Stimulated activated CD4-positive, alpha-beta T cell treated with anti-CD3 and anti-CD28 coated beads, Interleukin-2, amount 100 ng/mL, for 48 hours (primary cell): ENCODE results near the gene GNB1.

Source experiments
- DNase-seq, 2 donors: peaks; one replicate each; pipeline ENCODE4 v3.0.0-alpha.2; 2020

GNB1 gene

DNA sequence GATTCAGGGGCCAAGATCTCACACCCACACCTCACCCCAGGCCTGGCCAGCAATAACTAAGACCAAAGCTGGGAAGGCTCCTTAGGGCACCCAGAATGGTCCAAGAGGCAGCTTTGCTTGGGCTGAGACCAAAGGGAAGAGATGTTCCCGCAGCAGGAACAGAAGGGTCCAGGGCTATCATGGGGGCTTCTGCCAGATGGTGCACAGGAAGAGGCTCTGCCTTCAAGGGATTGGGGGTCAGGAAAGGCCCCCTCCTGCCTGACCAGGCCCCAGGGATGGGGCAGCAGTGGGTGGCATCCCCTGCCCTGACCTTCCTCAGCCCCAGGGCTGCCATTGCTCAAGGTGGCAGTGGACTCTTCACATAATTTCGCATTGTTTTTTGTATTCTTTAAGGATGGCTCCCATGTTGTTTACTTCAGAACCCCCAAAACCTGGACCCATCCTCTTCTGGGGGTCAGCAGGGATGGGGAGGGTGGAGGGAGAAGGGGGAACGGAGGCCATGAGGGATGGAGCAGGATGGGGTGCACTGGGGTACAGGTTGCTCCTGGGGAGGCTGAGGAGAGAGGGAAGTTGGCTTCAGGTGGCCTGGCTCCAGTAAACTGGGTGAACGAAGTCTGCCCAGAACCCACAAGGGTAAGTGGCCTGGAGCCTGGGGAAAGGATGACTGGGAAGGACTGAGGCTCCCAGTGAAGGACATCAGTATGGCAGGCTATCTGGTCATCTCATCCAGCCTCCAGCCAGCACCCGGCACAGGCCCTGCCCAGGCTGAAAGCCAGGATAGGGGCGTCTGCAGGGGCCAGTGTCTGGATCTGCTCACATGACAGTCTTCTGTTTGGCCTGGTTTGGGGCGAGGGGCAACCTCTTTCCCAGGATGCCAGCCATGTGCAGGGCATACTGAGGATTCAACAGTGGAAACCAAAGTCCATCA lies 110.0 kb downstream of the GNB1 start:
- DNase-seq, result no peak

DNA sequence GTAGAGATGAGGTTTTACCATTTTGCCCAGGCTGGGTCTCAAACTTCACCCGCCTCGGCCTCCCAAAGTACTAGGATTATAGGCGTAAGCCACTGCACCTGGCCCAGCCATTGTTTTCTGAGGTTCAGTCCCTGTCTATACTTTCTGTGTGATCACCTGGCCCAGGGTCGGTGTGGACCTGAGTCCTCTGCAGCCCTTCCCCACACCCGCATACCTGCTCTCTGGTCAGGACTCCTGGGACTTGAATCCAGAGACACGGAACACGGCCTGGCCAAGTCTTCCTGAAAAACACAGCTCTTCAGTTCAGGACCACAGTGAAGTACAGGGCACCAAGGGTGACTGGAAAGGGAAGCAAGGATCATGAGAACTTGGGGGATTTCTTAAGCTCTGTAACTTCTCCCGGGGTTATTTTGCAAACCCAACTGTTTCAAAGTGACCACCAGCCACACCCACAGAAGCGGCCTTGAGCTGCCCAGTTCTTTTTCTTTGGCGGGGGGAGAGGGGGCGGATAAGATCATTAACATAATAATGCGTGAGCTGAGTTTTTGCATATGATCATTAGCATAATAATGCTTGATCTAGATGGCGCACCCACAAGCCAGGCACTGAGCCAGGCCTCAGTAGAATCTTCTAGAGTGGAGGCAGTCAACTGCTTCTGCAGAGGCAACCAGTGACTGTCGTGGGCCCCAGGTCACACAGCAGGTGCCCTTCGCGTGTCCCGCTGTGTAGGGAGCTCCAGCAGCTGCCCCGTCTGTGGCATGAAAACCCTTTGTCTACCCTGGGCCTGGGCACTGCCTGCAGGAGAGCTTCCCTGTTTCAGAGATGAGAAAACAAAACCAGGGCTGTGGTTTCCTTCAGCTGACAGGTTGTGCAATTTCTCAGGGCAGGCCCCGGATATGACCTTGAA lies 110.9 kb downstream of the GNB1 start:
- DNase-seq, result peak; percentile 41 to 44

DNA sequence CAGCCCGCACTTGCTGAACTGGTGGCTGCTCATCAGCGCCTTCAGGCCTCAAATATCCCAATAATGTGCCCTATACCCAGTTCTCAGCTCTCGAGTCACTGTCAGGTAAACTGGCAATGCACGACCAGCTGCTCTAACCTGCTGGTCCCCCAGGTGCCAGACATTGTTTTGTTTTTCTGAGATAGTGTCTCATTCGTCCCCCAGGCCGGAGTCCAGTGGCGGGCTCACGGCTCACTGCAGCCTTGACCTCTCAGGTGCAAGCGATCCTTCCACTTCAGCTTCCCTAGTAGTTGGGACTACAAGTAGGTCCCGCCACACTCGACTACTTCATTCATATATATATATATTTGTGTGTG lies 111.6 kb downstream of the GNB1 start:
- DNase-seq, result no peak

DNA sequence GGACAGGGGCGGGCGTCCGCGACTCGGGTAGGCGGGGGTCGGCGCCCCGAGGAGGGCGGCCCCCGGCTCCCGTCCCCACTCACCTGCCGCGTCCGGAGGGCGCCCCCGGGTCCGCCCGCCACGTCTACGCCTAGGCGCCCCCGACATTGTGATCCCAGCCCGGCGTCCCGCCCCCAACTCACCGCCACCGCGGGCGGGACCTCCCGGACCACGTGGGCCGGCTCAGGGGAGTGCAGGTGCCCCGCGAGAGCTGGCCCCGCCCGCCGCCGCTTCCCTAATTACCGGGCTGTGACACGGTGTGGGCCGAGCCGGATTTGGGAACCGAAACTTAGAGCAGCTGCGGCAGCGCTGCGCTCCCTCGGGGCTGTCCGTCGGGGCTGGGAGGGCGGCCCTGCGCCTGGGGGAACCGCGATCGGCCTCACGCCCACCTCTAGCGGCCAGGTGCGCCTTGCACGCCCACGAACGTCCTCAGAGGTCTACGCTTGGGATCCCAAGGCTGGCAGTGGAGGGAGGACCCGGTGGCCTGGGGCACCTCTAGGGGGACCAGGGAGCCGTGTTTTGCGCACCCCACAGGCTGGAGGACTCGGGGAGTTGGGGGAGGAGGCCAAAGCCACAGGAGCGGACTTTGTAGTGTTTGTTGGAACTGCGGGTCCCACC lies 112.1 kb downstream of the GNB1 start:
- peak; percentile 61 to 68 for DNase-seq

DNA sequence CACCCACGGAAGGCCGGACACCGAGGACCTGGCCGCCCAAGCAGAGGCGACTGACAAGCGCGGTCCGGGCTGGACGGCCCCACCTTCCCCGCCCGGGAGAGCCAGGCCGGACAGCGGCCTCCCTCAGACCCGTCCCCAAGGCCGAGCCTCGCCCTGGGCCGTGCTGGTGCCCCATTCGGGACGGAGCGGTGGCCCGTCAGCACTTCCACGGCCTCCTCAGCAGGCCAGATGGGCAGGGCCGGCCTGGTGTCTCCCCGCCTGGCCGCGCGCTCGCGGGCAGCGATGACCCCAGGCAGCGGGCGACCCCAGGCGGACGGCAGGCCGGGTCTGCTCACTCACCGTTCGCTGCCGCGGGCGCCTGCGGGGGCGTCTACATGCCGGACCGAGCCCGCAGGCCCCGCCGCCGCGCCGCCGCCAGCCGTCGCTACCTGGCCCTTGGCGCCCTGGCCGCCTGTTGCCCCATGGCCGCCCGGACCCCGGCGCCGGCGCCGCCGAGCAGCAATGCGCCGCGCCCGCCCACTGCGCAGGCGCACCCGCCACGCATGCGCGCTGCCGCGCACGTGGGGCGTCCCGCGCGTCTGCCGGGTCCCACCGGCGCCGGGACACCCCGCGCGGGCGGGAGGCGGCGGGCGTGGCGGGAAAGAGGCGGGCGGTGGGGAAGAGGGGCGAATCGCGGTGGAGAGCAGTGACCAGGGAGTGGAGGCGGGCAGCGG lies 112.8 kb downstream of the GNB1 start, which contains the start of gene NADK:
Gene NADK, minus strand, starts transcription at position 521 of the 713 bp plus-strand sequence. CDS start 13,064 bp downstream, outside the sequence.
- DNase-seq, result peak; percentile 64 to 75

DNA sequence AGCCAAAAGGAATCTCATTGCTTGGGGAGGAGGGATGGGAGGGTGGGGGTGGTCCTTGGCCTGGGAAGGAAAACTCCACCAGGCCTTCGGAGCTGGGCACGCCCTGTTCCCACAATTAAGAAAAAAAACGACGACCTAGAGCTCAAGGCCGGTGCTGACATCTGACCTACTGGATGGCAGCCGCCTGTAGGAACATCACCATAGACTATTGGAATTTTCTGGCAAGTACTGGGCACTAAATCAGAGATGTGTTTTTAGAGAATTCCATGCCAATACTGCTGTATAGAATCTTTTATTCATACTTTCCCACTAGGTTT lies 113.3 kb downstream of the GNB1 start:
- no peak for DNase-seq

DNA sequence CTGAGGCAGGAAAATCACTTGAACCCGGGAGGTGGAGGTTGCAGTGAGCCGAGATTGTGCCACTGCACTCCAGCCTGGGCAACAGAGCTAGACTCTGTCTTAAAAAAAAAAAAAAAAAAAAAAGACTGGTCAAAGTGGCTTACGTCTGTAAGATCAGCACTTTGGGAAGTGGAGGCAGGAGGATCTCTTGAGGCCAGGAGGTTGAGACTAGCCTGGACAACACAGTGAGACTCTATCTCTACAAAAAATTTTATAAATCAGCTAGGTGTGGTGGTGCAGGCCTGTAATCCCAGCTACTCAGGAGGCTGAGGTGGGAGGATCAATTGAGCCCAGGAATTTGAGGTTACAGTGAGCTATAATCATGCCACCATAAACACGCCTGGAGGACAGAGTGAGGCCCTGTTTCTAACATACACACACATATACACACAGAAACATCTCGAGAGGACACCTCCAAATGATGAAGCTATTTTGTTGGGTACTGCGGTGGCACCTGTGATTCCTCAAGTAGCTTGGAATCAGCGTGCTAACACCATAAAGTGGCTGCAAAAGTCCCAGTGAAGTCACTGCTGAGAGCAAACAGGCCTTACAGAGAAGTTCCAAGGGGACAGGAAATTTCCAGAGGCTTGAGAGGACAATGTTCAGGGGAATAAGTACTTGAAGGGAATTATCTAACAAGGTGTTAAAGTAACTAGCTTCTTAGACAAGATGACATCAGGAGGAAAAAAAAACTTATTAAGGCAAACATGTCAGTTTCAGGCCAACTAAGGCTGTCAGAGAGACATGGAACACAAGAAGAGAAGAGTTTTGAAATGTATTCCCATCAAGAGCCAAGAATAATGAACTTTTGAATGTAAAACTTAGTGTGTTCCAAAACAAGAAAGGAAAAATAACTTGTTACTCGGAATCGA lies 114.0 kb downstream of the GNB1 start:
- DNase-seq, result no peak

DNA sequence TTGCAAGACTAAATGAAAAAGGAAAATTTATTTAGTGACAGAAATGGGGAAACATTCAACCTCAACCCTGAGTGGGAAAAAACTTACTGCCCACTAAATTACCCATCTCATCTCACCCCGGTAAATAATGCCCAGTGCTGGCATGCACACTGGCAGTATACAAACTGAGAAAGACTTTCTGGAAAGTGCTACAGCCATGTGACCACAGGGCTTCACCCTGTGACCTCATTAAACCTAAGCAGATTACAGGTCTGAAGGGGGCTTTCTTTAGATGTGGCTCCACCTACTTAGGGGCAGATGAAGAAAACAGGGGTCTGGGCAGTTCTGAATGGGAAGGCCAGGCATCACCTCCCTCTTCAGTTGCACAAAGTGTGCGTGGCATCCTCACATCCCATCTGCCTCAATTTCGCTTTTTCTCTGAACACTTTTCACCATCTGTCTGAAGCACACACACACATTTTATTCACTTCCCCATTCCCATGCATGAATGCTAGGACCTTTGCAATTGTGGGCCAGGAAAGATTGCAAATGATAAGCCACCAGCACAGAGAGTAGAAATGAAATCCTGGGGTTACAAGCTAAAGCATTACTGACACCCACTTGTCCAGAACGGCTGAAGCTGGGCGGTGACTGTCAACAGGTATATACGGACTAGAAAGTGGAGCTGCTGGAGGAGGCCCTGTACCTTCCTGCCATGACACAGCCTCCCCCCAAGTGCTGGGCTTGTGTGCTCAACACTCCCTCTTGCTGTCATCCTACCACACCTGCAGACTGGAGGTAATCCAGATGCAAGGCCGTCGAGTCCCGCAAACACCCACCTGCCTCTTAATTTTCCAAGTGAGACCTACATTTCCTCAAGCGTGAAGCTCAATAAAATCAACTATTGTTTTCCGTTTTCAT lies 115.3 kb downstream of the GNB1 start:
- DNase-seq, result no peak

DNA sequence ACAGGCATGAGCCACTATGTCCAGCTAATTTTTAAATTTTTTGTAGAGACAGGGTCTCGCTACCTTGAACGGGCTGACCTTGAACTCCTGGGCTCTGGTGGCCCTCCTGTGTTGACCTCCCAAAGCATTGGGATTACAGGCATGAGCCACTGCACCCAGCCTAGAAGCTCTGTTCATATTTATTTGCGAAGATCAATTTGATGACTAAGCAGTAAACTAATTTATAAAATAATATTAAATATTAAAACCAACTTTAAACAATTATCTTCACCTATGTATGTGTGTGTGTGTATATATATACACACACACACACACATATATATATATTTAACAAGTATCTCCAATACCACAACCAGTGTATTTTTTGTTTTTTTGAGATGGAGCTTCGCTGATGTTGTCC lies 117.0 kb downstream of the GNB1 start:
- DNase-seq, result no peak

DNA sequence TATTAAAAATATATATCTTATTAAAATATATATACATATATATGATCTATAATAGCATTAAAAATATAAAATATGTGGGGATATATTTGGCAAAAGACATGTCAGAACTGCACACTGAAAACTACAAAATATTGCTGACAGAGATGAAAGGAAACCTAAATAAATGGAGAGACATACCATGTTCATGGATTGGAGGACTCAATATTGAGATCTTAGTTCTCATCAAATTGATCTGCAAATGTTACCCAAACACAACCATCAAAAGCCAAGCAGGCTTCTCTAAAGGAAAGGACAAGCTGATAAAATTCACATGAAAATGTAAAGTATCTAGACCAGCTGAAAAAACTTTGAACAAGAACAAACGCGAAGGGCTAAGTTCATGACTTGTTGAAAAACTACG lies 119.8 kb downstream of the GNB1 start:
- no peak for DNase-seq

DNA sequence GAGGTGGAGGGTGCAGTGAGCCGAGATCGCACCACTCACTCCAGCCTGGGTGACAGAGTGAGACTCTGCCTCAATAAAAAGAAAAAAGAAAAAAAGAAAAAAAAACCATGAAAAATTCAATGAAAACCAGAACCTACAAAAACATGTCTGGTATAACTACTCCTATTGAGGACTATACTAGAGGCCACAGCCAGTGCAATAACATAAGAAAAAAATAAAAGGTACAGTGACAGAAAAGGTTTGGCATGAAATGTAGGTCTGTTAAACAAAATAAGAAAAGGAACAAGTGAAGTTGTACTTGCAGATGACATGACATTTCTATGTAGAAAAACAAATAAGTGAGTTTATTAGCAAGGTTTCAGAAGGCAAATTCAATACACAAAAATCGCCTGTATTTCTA lies 120.8 kb downstream of the GNB1 start:
- DNase-seq, result no peak

DNA sequence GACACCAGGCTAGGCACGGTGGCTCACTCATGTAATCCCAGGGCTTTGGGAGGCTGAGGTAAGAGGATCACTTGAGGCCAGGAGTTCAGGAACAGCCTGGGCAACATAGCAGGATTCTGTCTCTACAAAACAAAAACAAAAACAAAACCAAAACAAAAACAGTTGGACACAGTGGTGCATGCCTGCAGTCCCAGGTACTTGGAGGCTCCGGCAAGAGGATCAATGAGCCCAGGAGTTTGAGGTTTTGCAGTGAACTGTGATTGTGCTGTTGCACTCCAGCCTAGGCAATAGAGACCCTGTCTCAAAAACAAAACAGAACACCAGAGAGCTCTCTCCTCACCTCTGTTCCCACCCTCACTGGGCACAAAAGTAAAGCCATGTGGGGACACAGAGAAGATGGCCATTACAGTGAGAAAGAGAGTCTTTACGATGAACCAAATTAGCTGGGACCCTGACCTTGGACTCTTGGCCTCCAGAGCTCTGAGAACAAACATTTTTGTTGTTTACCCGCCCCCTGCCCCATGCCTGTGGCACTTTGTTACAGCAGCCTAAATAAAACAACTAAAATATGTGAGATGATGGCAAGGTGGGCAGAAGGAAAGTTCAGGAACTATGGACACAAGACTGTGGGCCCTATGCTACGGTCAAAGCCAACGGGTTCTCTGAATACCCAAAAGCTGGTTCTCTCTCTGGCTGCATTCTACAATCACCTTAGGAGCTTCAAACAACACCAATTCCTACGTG lies 122.5 kb downstream of the GNB1 start:
- DNase-seq, result no peak

DNA sequence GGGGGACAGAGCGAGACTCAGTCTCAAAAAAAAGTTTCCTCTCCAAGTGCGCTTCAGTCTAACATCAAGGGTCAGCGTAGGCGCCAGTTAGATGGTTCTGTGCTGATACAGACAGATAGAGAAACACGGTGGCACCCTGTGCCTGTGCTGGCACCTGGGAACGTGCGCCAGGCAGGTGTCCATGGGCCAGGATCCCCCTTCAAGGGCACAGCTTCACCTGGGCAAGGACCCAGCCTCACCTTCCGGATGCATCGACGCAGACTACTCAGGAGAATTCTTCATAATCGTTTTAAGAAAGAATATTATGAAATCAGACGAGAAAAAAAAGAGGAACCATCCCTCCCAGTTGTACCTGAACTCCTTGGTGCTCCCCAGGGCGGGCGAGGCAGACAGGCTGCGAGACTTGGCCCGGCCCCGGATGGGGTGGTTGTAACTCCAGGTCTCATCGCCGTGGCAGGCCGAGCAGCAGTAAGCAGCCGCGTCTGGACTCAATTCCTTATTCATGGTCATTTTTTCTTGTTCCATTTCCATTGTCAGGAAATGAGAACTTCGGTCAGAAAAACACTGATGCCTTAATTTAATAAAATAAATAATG lies 125.9 kb downstream of the GNB1 start:
- no peak for DNase-seq

DNA sequence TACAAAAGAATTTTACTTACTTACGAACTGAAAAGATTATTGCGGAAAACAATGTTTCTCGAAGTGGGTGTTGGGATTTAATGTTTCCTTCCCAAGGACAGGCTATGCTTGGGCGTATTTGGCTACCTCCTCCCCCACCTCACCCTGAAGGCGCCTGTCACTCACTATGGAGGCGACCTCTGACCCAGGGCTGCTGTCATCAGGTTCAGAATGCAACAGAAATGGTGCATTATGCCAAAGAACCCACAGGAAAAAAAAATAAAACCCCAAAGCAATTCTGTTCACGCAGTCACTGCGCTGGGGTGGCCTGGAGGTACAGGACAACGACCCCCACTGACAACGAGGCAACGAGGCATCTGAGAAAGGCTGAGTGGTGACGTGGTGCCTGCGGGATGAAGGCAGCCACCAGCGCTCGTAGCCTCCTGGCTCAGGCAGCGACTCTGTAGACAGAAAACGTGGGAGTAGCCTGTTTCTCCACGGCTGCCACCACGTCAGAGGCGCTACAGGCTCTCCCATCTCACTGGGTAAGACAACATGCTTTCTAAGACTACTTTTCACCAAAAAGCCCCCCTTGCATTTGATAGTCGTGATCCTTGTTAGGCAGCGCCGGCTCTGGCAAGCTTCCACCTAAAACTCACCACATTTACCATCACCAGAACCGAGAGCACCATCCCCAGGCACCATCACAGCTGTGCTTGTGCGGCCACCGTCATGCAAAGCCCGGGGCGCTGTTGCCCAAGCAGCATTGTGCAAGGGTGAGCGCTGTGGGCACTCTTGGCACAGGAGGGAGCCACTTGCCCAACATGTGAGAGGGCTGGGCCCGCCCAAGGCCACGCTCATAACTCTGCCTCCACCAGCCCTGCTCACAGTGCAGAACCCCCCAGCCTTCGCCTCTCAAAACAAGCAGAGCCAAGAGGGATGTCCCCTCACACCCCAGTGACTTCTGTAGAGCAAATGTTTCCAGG lies 126.9 kb downstream of the GNB1 start:
- DNase-seq, result no peak

DNA sequence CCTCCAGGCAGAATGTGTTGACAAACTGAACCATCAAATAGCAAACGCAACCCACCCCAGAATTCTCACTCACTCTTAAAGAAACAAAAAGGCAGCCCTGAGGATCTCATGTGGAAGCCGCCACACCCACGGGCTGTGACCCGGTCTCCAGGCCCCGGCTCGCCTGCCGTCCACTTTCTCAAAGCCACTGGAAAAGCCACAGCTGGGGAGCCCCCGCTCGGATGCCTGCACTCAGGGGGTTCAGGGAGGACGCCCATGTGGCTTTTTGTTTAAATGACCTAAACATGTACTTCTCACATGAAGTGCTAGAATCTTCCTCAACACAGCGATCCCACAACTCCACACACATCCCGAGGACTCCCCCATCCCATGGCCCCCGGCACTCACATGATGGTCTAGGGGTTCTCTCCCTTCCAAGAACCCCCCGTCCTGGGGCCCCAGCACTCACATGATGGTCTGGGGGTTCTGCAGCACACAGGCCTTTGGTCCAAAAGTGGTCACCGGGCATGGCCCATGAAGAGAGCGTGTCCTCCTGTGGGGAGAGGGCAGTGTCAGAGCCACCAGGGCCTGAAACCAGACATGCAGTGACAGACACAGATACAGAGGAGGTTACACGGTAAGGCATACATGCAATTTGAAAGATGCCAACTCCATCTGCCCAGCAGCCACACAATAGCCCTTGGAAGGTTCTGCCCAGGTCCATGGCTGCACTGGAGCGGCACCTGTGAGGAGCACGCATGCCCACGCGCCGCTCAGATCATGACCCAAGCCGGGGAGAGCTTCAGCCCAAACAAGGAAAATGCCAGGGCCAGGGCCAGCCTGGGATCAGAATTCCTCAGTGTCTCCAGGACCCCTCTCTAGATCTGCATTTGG lies 129.1 kb downstream of the GNB1 start:
- DNase-seq, result no peak

DNA sequence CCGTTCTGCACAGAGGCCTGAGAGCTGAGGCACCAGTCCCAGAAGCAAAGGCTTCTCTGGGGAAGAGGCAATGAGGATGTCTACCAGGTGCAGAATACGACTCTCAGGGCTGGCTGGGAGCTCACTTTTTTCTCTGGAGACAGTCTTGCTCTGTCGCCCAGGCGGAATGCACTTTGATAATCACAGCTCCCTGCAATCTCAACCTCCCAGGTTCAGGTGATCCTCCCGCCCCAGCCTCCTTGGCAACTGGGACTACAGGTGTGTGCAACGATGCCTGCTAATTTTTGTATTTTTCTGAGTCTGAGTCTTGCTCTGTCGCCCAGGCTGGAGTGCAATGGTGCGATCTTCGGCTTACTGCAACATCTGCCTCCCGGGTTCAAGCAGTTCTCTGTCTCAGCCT lies 130.2 kb downstream of the GNB1 start:
- no peak for DNase-seq

DNA sequence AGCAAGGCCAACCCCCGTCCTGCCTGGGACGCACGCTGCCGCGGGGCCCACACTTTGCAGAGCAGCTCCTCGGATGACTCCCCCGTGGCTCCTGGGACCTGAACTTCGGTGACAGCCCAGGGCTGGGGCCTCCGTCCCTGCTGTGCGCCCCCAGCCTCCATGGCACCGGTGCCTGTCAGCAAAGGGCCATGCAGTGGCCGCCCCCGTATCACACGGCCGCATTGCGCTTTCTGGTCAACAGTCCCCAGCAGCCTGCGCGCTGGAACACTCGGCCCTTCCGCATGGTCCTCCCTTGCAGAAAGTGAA lies 130.6 kb downstream of the GNB1 start:
- DNase-seq, result no peak
